Neutrophil (primary cell): ENCODE results near the gene RAD51B.

Experiments
- H3K27ac ChIP-seq: fragments of 200-600 bp; sonication (generic); 2 replicates; pipeline ENCODE4 v1.5.1; 2016; ENCODE audit warnings: mild to moderate bottlenecking, moderate library complexity
- H3K27me3 ChIP-seq: fragments of 200-600 bp; sonication (generic); 2 replicates; pipeline ENCODE4 v1.6.0; 2016; ENCODE audit warnings: mild to moderate bottlenecking
- H3K36me3 ChIP-seq: fragments of 200-600 bp; sonication (generic); 2 replicates; pipeline ENCODE4 v1.5.1; 2017
- H3K4me1 ChIP-seq, 2 experiments: fragments of 200-600 bp in 1 of 2; sonication (generic) in 1 of 2; 1 replicate in 1 of 2; 2 replicates in 1 of 2; pipeline versions ENCODE4 v1.5.1 to v1.6.1; 2013 to 2016; ENCODE audit warnings: low read depth in 1 of 2, low read length in 1 of 2, mild to moderate bottlenecking in 1 of 2, moderate library complexity in 1 of 2; ENCODE audit not compliant: control insufficient read depth in 1 of 2, insufficient read depth in 1 of 2
- H3K4me3 ChIP-seq, 2 experiments: fragments of 200-600 bp in 1 of 2; sonication (generic) in 1 of 2; 1 replicate in 1 of 2; 2 replicates in 1 of 2; pipeline ENCODE4 v1.5.1; 2013 to 2016; ENCODE audit warnings: low read depth in 1 of 2, low read length in 1 of 2, mild to moderate bottlenecking in 1 of 2, moderate library complexity in 1 of 2
- H3K9me3 ChIP-seq: fragments of 200-600 bp; sonication (generic); 2 replicates; pipeline ENCODE4 v1.5.1; 2016
- CTCF ChIP-seq: fragments of 200-600 bp; sonication (generic); IDR thresholded peaks from 2 replicates; pipeline ENCODE4 v1.5.1; 2016; ENCODE audit warnings: antibody characterized with exemption

Gene RAD51B

GRCh38 chr14:68562911-68563250 lies 743.3 kb downstream of the RAD51B start:
- Histone ChIP-seq H3K27ac (peak overlapping the region; percentile 67), H3K4me3 (no peak overlapping the region), H3K36me3 (no peaks in the 10 kb centered on the region), H3K9me3 (no peaks in the 10 kb centered on the region), H3K27me3 (no peaks in the 10 kb centered on the region), H3K4me1 (peaks cover 9 to 15% of the 10 kb centered on the region in 2 experiments)
- no peak for TF ChIP-seq CTCF

DNA sequence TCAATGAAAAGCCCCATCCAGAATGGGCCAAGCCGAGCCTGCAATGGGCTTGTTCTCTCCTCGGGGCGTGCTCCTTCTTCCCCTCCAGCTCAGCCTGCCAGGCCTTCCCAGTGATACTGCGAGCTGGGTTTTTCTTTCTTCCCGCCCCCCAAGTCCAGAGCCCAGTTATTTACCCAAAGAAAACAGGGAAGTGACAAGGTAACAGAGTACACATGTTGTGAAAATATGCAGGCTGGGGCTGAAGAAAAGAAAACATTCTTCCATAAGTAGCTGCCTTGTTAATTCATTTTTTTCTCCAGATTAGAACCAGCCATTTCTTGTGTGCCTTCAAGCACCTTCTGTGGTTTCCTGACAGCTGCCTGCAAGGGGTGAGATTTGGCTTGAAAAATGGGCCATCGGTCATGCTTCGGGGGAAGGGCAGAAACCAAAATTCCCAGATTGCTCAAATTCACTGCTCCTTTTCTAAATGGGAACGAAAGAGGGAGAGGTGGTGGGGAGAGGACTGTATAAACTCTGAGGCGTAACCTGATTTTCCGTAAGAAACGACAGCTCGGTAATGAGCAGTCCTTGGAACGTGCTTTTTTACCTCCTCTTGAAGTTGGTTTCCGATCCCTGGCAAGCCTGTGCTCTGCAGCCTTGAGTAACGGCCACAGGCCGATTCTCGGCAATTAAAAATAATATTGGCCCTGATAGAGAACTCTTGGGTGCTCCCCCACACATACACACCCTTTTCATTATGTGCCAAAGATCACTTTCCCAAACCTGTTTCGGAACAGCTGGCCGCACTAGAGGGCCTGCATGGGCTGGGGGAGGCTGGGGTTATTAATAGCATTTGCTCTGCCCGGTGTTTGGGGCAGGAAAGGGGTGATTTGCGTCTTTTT lies 743.9 kb downstream of the RAD51B start:
- peak overlapping the region; percentile 67 for H3K27ac ChIP-seq
- H3K27me3 ChIP-seq = no peaks in the 10 kb centered on the region
- H3K4me1 ChIP-seq = peaks cover 9 to 15% of the 10 kb centered on the region in 2 experiments
- H3K36me3 ChIP-seq = no peaks in the 10 kb centered on the region
- H3K4me3 ChIP-seq = no peak overlapping the region
- H3K9me3 ChIP-seq = no peaks in the 10 kb centered on the region
- TF ChIP-seq CTCF = no peak

DNA sequence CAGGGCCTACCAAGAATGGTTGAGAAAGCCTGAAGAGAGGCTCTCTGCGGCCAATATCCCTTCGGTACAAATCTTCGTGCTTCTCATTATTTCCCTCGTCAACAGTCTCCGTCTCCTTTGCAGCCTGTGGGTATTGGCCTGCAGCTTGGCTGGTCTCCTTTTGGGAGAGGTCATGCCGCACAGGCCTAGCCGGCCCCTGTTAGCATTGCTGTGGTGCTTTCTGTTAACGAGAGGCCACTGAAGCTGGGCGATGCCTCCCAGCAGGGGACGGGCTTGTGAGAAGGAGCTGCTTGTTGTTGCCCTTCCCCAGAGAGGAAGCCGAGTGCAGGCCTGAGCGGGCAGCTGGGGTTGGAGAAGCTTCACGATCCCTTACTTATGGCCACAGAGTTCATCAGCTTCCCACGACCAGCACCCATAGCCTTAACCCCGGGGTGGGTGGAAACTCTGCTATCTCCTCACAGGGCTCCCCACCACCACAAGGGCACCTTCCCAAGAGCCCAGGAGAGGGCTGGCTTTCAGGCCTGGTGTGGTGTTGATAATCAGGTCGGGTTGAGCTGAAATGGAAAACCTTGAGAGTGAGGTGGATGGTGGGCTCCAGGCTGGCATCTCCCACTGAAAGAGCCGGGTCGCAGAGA lies 744.7 kb downstream of the RAD51B start:
- TF ChIP-seq CTCF = no peak
- Histone ChIP-seq H3K27me3 (no peaks in the 10 kb centered on the region), H3K27ac (no peak overlapping the region), H3K9me3 (no peaks in the 10 kb centered on the region), H3K36me3 (no peaks in the 10 kb centered on the region), H3K4me3 (no peak overlapping the region), H3K4me1 (peaks cover 9 to 15% of the 10 kb centered on the region in 2 experiments)

DNA sequence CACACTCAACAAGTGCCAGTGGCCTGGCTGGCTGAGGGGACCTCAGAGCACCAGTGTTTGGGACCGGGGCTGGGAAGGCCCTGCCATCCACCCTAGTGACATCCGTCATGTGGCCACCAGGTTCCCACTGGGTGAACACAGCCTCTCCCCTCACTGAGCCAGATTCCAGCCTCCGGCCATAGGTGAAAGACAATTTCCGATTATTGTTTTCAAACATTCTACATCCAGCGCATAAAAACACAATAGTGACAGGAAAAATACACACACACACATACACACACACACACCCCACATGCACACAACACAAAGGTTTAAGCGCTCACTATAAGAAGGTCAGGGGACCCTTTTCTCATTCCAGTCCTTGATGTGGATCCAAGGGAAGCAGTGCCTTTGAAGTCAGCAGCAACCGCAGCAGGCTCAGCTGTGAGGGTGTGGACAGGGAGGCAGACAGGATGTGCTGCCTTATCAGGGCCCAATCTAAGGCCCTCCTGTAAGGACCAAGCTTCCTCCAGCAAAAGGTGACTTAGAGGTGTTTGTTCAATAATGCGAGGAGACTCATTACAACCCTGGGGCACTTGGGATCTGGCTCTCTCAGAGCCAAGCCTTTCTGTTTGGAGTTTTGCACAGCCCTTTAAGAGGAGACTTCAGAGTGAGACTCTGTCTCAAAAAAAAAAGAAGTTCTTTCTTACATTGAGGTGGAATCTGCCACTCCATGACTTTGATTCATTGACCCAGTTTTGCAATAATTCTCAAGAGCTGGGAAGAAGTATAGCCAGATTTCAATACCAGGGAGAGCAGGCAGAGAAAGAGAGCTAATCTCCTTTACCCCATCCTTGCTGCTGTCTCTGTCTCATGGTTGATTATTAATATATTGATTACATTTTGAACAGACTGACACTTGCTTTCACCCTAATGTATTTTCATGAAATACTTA lies 745.5 kb downstream of the RAD51B start:
- Histone ChIP-seq H3K27me3 (no peaks in the 10 kb centered on the region), H3K4me1 (peaks cover 9 to 15% of the 10 kb centered on the region in 2 experiments), H3K36me3 (no peaks in the 10 kb centered on the region), H3K4me3 (no peak overlapping the region), H3K9me3 (no peaks in the 10 kb centered on the region), H3K27ac (no peak overlapping the region)
- TF ChIP-seq CTCF = no peak

- Histone ChIP-seq H3K9me3 (no peaks in the 10 kb centered on the region), H3K36me3 (no peaks in the 10 kb centered on the region), H3K27me3 (no peaks in the 10 kb centered on the region), H3K4me1 (peaks cover 9 to 15% of the 10 kb centered on the region in 2 experiments), H3K27ac (no peak overlapping the region), H3K4me3 (no peak overlapping the region)
- no peak for TF ChIP-seq CTCF
Observed at GRCh38 chr14:68566075-68566474, 746.5 kb downstream of the RAD51B start.
